HG02571 (cell line): ENCODE results near the gene CD80.
"Not testable (repeated sequence)": the region's sequence is repeated elsewhere in the genome, so short reads cannot be mapped to it uniquely, and the experiment has no call there.

Experiments used
- ATAC-seq: cut with Tn5 transposase; IDR thresholded peaks from one replicate; pipeline ENCODE4 v1.9.1; 2021; ENCODE audit warnings: mild to moderate bottlenecking, moderate library complexity; ENCODE audit not compliant: unreplicated experiment

The CD80 gene

DNA sequence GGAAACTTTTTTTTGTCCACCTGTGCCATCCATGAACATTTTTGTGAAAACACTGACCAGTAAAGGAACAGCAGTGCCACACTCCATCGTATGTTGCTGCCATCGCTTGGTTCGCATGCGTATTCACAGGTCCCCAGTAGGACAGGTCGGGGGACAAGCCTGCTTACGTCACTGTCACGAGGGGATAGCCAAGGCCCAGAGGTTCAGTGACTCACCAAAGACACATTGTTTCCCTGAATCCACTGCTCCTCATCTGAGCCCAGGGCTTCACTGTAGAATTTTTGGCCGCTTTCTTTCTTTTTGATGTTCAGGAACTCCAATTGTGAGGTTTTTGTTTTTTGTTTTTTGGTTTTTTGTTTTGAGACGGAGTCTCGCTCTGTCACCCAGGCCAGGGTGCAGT lies 25.8 kb upstream of the CD80 start:
- ATAC-seq, result no peak

DNA sequence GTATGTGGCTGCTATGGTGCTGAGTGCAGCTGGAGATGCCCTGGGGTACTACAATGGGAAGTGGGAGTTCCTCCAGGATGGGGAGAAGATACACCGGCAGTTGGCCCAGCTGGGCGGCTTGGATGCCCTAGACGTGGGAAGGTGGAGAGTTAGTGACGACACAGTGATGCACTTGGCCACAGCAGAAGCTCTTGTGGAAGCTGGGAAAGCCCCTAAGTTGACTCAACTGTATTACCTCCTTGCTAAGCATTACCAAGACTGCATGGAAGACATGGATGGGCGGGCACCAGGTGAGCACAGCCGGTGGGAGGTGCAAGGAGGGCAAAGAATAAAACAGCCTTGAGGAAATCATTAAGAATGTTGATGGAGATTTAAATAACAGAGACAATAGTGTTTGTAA lies 22.8 kb upstream of the CD80 start:
- ATAC-seq, result peak; percentile 50

DNA sequence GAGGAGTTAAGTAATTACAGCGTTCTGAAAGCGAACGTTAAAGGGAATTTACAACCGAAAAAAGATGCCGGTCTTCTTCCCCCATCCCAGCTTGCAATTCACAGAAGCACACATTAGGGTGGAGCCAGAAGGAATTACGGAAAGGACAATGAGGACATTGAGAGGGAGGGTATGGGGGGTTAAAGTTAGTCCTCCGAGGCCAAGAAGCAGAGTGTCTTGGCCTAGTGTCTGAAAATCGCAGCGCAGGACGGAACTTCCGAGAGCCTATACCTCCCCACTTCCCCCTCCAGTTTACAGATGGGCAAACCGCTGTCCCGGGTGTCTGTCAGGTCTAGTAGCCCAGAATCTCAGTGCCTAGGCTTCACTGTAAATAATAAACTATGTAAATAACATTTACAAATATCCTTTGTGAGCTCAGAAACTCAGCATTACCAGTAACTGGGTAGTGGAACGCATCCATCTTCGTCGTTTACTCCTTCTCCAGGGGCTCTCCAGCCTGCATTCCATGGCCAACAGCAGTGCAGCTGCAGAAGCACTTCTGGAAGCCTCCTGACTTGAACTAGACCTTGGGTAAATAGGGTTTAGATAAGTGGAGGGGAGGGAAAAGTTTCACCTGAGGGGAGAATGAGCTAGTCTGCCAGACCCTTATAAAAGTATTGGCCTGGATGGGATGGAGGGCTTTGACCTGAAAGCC lies 20.8 kb upstream of the CD80 start:
- ATAC-seq, result peak; percentile 54

DNA sequence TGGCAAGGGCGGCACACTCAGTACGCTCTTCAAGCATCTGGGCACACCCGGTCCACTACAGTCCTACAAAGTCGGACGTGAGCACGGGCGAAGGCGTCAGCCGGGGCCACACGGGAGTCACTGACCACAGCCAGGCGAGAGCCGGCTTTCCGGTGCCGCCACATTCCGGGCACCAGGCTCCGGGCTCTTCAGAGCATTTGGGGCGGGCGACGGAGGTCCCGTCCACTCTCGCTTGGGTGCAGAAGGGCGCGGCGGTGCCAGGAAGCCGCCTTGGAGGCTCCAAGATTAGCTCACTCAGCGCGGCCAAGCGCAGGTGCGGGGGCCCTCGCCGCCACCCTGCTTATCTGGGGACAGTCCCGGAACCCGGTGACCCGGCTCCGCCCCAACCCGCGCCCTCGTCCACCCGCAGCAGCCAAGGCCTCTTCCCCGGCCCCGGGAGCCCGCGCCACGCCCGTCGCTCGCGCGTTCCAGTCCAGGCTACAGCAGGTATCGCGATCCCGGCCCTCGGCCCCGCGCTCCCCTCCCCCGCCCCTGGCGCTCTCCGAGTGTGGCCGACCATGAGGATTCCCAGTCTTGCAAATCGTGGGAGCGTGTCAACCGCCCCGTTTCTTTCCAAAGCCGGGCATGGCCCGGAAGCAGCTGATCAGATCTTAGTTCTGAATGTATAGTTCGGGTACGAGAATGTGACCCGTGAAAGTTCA lies 20.1 kb upstream of the CD80 start, which contains the start of gene ADPRH:
TSS of gene ADPRH (plus strand) at position 127 of the 701 bp plus-strand sequence. CDS start 2,678 bp downstream, outside the sequence.
- ATAC-seq, result peak; percentile 66

DNA sequence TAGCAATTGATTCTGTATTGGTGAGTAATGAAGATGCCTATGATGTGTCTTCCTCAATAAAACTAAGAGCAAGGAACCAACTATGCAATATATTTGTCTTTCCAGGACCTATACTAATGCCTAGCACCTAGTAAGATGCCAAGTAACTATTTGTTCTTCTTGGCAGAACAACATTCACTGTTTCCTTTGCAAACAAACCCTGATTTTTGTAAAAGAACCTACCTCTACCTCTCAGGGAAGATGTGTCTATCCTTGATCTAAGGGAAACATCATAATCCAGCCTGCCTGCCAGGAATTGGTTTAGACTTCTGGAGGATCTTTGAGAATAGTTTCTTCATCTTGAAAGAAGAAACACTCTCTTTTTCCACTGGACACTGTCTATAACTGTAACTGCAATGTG lies 16.1 kb upstream of the CD80 start:
- no peak for ATAC-seq

DNA sequence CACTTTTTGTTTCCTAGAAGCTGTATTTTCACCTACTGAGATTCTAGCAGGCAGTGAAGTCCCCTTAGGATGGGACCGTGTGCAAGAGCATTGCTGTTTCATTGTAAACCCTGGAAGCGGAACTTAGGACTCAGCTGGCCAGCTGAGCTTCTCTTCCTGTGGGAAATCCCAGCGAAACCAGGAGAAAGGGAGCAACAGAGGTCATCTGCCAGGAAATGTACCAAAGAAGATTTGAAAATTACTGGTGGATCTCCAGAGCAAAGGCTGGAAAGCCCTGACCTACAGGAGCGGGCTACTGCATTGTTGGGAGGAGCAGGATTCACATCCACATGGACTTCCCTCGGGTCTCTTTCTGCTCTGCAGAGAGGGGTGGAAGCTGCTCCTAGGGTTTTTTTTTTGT lies 12.3 kb upstream of the CD80 start:
- no peak for ATAC-seq

DNA sequence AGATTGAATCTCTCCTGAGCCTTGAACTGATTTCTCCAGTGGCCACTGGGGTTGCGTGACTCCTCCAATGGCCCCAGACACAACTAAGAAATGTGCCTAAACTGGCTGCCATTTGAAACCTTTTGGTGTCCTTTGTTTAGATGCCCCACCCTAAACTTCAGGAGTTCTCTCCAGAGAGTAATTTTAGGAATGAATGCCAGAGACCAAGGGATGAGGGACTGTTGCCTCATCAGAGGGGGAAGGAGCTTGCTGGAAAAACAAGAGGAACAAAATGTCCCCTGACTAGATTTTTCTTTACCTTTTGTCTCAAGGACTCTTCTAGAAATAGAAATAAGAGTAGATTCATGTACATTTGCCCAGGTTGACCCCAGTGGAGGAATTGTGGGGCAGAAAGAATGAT lies 11.8 kb upstream of the CD80 start:
- ATAC-seq, result no peak

DNA sequence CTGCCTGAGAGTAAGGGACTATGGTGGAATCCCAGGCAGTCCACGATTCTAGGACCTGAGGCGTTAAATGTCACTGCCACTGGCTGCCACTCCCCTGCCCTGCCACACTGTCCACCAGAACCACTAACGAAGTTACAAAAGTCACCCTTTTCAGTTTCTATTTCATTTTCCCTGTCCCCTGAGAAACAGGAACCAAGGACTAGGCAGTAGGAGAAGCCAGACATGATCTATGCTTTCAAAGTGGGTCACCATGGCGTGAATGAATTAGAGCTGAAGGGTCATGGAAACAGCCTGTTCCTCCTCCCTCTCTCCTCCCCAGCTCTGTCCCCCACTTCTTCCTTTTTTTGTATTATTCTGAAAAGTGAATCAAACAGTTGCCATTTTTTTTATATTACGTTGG lies 10.8 kb upstream of the CD80 start:
- ATAC-seq, result no peak

DNA sequence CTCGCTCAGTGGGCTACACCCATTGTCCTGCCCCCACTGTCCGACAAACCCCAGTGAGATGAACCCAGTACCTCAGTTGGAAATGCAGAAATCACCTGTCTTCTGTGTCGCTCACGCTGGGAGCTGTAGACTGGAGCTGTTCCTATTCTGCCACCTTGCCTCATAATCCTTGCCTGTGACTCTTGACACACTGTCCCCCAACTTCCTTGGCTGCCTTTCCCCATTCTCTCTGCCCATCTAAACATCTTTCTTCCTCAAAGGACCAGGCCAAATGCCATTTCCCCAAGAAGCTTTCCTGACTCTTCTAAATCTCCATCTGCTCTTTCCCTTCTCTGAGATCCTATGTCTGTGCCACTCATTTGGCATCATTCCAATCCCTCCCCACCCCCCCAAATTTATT lies 9.7 kb upstream of the CD80 start:
- ATAC-seq, result no peak

DNA sequence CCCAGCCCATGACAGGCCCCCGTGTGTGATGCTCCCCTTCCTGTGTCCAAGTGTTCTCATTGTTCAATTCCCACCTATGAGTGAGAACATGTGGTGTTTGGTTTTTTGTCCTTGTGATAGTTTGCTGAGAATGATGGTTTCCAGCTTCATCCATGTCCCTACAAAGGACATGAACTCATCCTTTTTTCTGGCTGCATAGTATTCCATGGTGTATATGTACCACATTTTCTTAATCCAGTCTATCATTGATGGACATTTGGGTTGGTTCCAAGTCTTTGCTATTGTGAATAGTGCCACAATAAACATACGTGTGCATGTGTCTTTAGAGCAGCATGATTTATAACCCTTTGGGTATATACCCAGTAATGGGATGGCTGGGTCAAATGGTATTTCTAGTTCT lies 3.9 kb upstream of the CD80 start:
- not testable (repeated sequence) for ATAC-seq

DNA sequence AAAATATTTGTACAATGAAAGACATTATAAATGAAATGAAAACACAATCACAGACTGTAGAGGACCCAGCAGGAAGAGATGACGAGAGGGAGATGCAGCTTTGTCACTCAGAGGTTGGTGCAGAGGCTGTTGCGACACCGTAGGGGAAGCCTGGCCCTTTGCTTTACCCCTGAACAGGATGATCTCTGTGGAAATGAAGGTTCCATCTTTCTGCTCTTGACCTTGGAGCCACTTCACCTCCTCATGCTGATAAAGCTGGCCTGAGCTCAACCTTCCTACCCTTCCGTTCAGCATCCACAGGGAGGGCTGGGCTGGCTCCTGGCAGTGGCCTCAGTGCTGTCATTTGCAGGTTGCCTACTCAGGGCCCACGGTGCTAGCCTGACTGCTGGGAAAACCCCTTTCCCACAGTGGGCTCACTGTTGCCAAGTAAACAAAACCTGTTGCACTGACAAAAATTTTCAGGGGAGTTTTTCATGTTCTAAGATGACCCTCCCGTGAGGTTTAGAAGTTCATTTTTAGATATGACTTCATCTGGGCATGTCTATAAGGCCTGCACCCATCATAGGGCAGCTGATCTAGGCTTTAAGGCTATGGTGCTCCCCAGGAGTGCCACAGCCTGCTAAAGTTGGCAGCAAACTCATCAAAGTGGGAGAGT lies 3.0 kb upstream of the CD80 start:
- ATAC-seq, result peak; percentile 72

DNA sequence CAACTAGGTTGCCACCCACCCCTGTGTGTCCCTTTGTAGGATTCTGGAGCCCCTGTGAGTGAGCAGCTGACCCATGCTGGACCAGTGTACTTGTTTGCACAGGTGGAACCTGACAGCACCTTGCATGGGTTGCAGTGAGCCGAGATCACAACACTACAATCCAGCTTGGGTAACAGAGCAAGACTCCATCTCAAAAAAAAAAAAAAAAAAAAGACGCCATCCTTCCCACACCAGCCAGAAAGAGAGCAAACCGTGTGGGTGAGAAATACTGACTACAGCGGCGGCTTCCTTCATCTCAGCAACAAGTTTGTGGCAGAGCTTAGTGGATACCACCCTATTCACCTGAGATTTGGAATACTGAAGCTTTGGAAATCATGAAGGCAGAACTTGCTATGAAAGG lies 746 bp upstream of the CD80 start:
- ATAC-seq, result no peak

DNA sequence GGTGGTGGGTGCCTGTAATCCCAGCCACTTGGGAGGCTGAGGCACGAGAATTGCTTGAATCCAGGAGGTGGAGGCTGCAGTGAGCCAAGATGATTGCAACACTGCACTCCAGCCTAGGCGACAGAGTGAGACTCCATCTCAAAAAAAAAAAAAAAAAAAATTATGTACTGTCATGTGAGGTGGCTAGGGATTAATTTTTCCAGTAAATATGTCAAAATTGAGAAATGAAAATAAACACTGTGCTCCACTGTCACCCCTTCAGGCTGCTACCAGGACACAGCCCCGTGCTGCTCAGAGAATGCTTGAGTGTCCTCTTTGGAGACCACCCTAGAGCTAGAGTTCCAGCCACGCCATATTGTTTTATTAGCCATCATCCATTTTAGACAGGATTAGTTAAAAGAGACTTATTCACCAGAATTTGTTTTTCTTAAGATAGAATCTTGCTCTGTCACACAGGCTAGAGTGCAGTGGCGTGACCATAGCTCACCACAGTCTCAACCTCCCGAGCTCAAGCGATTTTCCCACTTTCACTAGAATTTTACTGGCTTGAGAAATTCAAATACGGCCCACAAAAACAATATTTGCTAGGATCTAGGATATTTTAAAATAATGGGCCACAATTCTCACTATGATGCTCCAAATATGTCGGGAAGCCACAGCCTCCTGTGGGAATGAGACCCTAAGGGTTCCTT lies 642 bp downstream of the CD80 start:
- no peak for ATAC-seq

DNA sequence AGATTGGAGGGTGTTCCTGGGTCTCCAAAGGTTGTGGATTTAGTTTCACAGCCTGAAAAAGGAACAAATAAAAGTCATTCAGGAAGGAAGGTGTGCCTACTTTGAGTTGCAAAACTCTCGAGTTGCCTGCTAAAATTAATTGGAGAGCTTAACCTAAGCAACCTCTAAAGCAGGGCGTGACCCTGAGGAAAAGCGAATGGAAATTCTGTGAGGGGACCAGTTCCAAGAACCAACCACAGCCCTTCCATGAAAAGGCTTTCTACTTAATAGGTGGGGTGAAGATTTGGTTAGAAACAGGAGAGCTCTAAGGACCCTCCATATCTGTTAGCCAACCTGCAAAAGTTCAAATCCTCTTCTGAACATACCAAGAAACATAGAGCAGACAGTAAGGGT lies 1.5 kb downstream of the CD80 start:
- no peak for ATAC-seq

DNA sequence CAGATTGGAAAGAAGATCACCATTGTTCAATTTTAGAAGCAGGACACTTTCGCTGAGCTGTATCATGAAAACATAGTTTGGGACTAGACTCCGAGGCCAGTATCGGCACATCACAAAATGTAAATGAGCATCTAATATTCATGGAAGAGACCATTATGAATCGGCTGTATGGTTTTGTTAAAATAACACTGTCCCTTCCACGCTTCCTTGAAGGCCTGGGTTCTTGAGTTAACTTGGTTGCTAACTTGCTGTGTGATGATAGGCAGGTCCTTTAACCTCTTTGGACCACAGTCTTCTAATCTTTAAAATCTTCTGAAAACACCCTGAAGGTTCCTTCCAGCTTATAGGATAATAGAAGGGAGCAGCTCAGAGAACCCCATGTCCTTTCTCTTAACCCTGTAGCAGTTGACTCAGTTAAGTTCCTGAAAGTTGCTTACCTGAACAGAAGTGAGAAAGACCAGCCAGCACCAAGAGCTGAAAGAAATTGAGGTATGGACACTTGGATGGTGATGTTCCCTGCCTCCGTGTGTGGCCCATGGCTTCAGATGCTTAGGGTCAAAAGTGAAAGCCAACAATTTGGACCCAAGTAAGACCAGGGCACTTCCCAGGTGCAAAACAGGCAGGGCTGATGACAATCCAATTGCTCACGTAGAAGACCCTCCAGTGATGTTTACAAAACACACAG lies 2.1 kb downstream of the CD80 start:
- no peak for ATAC-seq

DNA sequence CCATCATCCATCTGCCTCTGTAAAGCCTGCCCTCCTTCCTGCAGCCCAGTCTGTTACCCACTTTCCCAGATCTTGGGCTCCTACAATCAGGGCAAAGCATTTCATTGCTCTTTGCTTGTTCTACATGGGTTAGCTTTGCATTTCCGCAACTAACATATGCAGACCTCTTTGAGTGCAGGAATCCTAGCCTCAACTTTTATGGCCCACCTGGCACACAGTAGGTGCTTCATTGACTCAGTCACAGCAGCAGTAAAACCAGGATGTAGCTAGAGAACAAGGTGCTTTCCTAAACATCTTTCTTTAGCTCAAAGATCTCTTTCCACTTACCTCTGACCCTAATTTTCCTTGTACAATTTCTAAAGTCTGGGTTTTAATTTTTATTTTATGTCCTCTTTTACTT lies 3.5 kb downstream of the CD80 start:
- ATAC-seq, result no peak

DNA sequence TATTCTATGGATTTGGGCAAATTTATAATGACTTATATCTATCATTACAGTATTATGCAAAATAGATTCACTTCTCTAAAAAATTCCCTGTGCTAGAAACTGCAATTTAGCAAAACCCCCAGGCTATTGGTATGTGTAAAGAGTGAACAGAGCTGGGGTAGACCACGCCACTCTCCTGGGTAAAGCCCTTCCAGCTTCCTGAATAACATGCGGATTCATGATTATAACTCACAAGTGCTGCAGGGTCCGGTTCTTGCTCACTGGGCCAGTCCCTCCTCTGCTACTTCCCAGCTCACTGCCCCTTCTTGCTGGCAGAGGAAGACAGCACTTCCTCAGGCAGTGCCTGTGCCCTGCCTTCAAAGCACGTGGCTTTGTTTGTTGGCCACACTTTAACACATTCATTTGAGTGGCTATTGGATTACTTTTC lies 4.1 kb downstream of the CD80 start:
- ATAC-seq, result no peak

DNA sequence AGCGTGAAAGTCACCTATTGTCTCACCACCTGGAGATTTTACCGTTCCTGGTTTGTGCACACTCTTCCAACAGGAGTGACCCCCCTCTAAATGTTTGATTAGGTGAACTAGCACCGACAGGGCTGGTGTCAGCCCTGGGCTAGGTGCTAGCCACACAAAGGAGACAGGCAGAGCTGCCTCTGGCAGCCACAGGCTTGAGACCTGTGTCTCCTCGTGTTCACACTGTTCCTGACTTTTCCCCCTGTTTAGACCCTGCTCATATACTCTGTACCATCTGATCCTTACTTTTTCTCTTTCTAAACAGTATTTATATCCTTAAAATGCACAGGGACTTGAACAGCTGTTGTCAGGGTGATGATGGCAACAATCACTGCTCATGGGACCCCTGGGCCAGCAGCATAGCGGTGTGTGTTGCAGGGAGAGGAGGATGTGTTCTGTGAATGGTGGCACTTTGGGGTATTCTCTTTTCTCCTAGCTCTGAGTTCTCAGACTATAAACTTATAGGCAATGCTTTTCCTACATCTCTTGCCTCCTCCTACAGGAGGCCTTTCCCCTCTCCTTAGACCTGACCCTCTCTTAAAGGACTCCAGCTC lies 5.5 kb downstream of the CD80 start:
- no peak for ATAC-seq

DNA sequence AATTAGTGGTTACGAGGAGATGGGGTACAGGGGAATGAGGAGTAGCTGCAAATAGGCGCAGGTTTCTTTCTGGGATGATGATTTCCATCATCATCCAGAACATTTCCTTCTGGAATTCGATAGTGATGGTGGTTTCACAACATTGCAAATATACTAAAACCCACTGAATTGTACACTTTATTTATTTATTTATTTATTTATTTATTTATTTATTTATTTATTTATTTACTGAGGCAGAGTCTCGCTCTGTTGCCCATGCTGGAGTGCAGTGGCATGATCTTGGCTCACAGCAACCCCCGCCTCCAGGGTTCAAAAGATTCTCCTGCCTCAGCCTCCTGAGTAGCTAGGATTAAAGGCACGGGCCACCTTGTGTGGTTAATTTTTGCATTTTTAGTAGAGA lies 6.5 kb downstream of the CD80 start:
- not testable (repeated sequence) for ATAC-seq

DNA sequence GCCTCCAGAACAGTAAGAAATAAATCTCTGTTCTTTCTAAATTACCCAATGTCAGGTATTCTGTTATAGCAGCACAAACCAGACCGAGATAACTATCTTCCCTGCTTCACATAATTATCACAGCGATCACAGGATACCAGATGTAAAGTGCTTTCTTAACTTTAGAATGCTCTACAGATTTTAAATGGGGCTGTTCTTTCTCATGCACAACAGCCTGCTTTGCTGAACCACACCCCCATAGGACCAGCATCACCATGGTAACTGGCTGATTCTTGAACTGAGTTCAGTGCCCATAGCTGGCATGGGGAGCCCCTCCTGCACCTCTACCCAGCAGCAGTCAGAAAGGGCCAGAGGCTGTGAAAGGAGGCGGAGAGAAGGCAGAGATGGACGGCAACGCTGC lies 7.8 kb downstream of the CD80 start:
- ATAC-seq, result no peak
